Measurements from ENCODE around the gene GPR37L1.
A peak's percentile ranks its signal among the peaks of the same experiment; 100 is the strongest.
"Not testable (repeated sequence)": the region's sequence is repeated elsewhere in the genome, so short reads cannot be mapped to it uniquely, and the experiment has no call there.

The GPR37L1 gene

GRCh38 chr1:202134645-202135172, 12.0 kb downstream of the GPR37L1 start:
- no peak for DNase-seq

- peak; percentile 61 for DNase-seq
These were observed 12.6 kb downstream of the GPR37L1 start for GRCh38 chr1:202135221-202135721.

- no peak for DNase-seq
These were observed 18.1 kb downstream of the GPR37L1 start for GRCh38 chr1:202140833-202141232.

GRCh38 chr1:202141468-202141867, 18.8 kb downstream of the GPR37L1 start:
- not testable (repeated sequence) for DNase-seq

GRCh38 chr1:202143011-202143767, 20.5 kb downstream of the GPR37L1 start:
- no peak for DNase-seq

GRCh38 chr1:202143768-202144401, 21.2 kb downstream of the GPR37L1 start:
- peak; percentile 33 for DNase-seq

- DNase-seq = peak; percentile 52
These were observed 21.8 kb downstream of the GPR37L1 start, which contains the start of gene ARL8A for GRCh38 chr1:202144402-202145067. ARL8A (minus strand) TSS chr1:202144737; CDS start chr1:202144572, 165 bp downstream.

GRCh38 chr1:202145068-202145743, 22.5 kb downstream of the GPR37L1 start:
- DNase-seq = no peak

GRCh38 chr1:202145744-202146140, 23.0 kb downstream of the GPR37L1 start:
- DNase-seq = not testable (repeated sequence)

- no peak for DNase-seq
These were observed 23.6 kb downstream of the GPR37L1 start for GRCh38 chr1:202146279-202146678.

- no peak for DNase-seq
These were observed 24.3 kb downstream of the GPR37L1 start for GRCh38 chr1:202146993-202147392.

- no peak for DNase-seq
These were observed 25.7 kb downstream of the GPR37L1 start for GRCh38 chr1:202148391-202148790.

GRCh38 chr1:202149566-202149965, 26.8 kb downstream of the GPR37L1 start:
- DNase-seq = peak; percentile 38

- no peak for DNase-seq
These were observed 27.5 kb downstream of the GPR37L1 start for GRCh38 chr1:202150187-202150586.

- no peak for DNase-seq
These were observed 27.9 kb downstream of the GPR37L1 start for GRCh38 chr1:202150602-202151001.

- DNase-seq = no peak
These were observed 28.3 kb downstream of the GPR37L1 start for GRCh38 chr1:202151045-202151444.

GRCh38 chr1:202152399-202152798, 29.7 kb downstream of the GPR37L1 start:
- no peak for DNase-seq

GRCh38 chr1:202153284-202153683, 30.6 kb downstream of the GPR37L1 start:
- DNase-seq = no peak

- no peak for DNase-seq
These were observed 31.5 kb downstream of the GPR37L1 start for GRCh38 chr1:202154148-202154765.

- peak; percentile 60 for DNase-seq
These were observed 32.2 kb downstream of the GPR37L1 start for GRCh38 chr1:202154766-202155477.

GRCh38 chr1:202155478-202156021, 32.8 kb downstream of the GPR37L1 start:
- no peak for DNase-seq
